GM18502 (cell line): Measurements from ENCODE around the gene MPC2.
"Not testable (repeated sequence)": the region's sequence is repeated elsewhere in the genome, so short reads cannot be mapped to it uniquely, and the experiment has no call there.

Experiments used
- ATAC-seq: cut with Tn5 transposase; IDR thresholded peaks from one replicate; pipeline ENCODE4 v1.9.1; 2021; ENCODE audit warnings: mild to moderate bottlenecking; ENCODE audit not compliant: unreplicated experiment, poor library complexity

The MPC2 gene

GRCh38 chr1:167935216-167936067 is 1.4 kb downstream of the MPC2 start:
- peak; percentile 15 for ATAC-seq

GRCh38 chr1:167934426-167935215 is 2.3 kb downstream of the MPC2 start:
- no peak for ATAC-seq

- no peak for ATAC-seq
These were observed 3.1 kb downstream of the MPC2 start for GRCh38 chr1:167933788-167934187.

GRCh38 chr1:167929725-167930124 is 7.1 kb downstream of the MPC2 start:
- no peak for ATAC-seq

- not testable (repeated sequence) for ATAC-seq
These were observed 8.0 kb downstream of the MPC2 start for GRCh38 chr1:167928919-167929318.

GRCh38 chr1:167928457-167928852 is 8.4 kb downstream of the MPC2 start:
- ATAC-seq: no peak

- ATAC-seq: peak; percentile 54
These were observed 9.7 kb downstream of the MPC2 start for GRCh38 chr1:167927046-167927754.

GRCh38 chr1:167926486-167926997 is 10.3 kb downstream of the MPC2 start:
- no peak for ATAC-seq

- ATAC-seq: no peak
These were observed 12.2 kb downstream of the MPC2 start for GRCh38 chr1:167924543-167925231.

GRCh38 chr1:167924102-167924501 is 12.8 kb downstream of the MPC2 start:
- no peak for ATAC-seq

- no peak for ATAC-seq
These were observed 13.4 kb downstream of the MPC2 start for GRCh38 chr1:167923324-167924056.

GRCh38 chr1:167922611-167923074 is 14.2 kb downstream of the MPC2 start:
- no peak for ATAC-seq

- ATAC-seq: peak; percentile 63
These were observed 14.8 kb downstream of the MPC2 start for GRCh38 chr1:167922023-167922422.

GRCh38 chr1:167916766-167917511 is 19.9 kb downstream of the MPC2 start:
- ATAC-seq: no peak

GRCh38 chr1:167915569-167915968 is 21.3 kb downstream of the MPC2 start:
- no peak for ATAC-seq

- ATAC-seq: no peak
These were observed 22.9 kb downstream of the MPC2 start, which contains the start of gene ADCY10 for GRCh38 chr1:167913895-167914496. Gene ADCY10, minus strand, starts transcription at chr1:167914134. Its CDS starts 8,994 bp downstream, at chr1:167905140.

- ATAC-seq: no peak
These were observed 24.6 kb downstream of the MPC2 start for GRCh38 chr1:167912294-167912693.

- ATAC-seq: no peak
These were observed 25.5 kb downstream of the MPC2 start for GRCh38 chr1:167911413-167911812.
